Transverse colon (tissue), 4 donors: ENCODE data around the gene DNAJC22. TPM values are rescaled to one million over a fixed set of nuclear protein-coding genes. Genes with fewer than 3 reads are reported as not detected.

ENCODE experiments used
- DNase-seq: peaks from one replicate; pipeline ENCODE4 v3.0.0-alpha.2; 2019
- H3K27ac ChIP-seq, 4 donors: fragments of 200-600 bp; sonication (generic); 2 replicates each; pipeline ENCODE4 v1.5.1; 2016 to 2018; ENCODE audit warnings: inconsistent platforms in 4 of 4
- H3K27me3 ChIP-seq: fragments of 200-600 bp; sonication (generic); 2 replicates; pipeline ENCODE4 v1.5.1; 2017; ENCODE audit warnings: inconsistent platforms
- H3K36me3 ChIP-seq, 4 donors: fragments of 200-600 bp; sonication (generic); 2 replicates each; pipeline ENCODE4 v1.5.1; 2017 to 2019; ENCODE audit warnings: inconsistent platforms in 4 of 4
- H3K4me1 ChIP-seq, 4 donors: fragments of 200-600 bp; sonication (generic); 2 replicates each; pipeline ENCODE4 v1.5.1; 2017 to 2020; ENCODE audit warnings: inconsistent platforms in 4 of 4
- H3K4me3 ChIP-seq, 4 donors: fragments of 200-600 bp; sonication (generic); 1 replicate in 1 of 4; 2 replicates in 3 of 4; pipeline versions ENCODE4 v1.5.1 to v1.6.1; 2017 to 2019; ENCODE audit warnings: inconsistent platforms in 4 of 4
- H3K9me3 ChIP-seq, 2 donors: fragments of 200-600 bp; sonication (generic); 2 replicates each; pipeline ENCODE4 v1.5.1; 2017 to 2019; ENCODE audit warnings: inconsistent platforms in 2 of 2
- EP300 ChIP-seq: sonication (generic); formaldehyde crosslinking; IDR thresholded peaks from one replicate; pipeline ENCODE4 v1.6.1; 2017; ENCODE audit warnings: antibody characterized with exemption, low read depth
- POLR2A ChIP-seq: fragments of 450-650 bp; IDR thresholded peaks from one replicate; pipeline ENCODE4 v1.6.1; 2016; ENCODE audit warnings: antibody characterized with exemption, mild to moderate bottlenecking, moderate library complexity
- POLR2AphosphoS5 ChIP-seq, 3 donors: sonication (generic); formaldehyde crosslinking; IDR thresholded peaks; one replicate each; pipeline ENCODE4 v1.6.1; 2016; ENCODE audit warnings: antibody characterized with exemption in 3 of 3
- WGBS, 2 donors: methylation state at CpG; one replicate each; pipeline ENCODE4 v1.1.5; 2018; ENCODE audit warnings: low coverage in 1 of 2; 5-methylcytosine and 5-hydroxymethylcytosine counted together
- in situ Hi-C, 4 donors: fragments of 200-750 bp; cut with MboI; loops; one replicate each; pipeline versions ENCODE4 v1.15.0 to v1.15.1; 2017; ENCODE audit warnings: low sequenced_read_pairs in 3 of 4, low pct_ligation_motif_present in 1 of 4, low pct_unique_long_range_greater_than_20kb in 1 of 4
- intact Hi-C: fragments of 100-400 bp; cut with DNase I; formaldehyde crosslinking; loops from one replicate; pipeline ENCODE4 v1.15.1; 2023; ENCODE audit warnings: low total_unique reads
- total RNA-seq, 4 donors: library from RNA; depleted of rRNA; stranded (reverse); fragments of >200 nt; gene quantifications; one replicate each; pipeline ENCODE4 v1.1.0, GENCODE V29; 2016
- TF ChIP-seq, protein P1 (sequence below), 5 experiments: fragments of 200-600 bp in 3 of 5; fragments of 450-650 bp in 2 of 5; sonication (generic) in 3 of 5; IDR thresholded peaks; 1 replicate in 2 of 5; 2 replicates in 3 of 5; pipeline ENCODE4 v1.5.1; 2016 to 2017; ENCODE audit warnings: antibody characterized with exemption in 5 of 5, inconsistent platforms in 3 of 5, mild to moderate bottlenecking in 2 of 5, moderate library complexity in 1 of 5

Gene DNAJC22
- total RNA-seq, 4 donors from 2014 or later, result 25.4 to 43.8 (median 39.2) TPM

DNA sequence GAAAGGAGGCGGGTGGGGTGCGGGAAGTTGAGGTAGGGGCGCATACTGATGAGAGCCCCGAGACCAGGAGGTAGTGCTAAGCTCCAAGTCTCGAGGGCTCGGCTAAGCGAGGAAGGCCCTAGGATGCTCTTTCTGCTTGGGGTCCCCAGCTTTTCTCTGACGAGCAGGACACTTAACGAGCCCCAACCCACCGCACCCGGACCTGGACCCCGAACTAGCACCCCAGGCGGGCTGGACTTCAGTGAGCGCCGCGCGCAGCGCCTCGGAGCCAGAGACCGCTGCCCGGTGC lies 5.0 kb upstream of the DNAJC22 start:
- Histone ChIP-seq H3K36me3 (no peaks in the 10 kb centered on the region), H3K4me1 (peaks cover 26 to 60% (median 45%) of the 10 kb centered on the region in 4 donors), H3K9me3 (no peaks in the 10 kb centered on the region), H3K4me3 (peak overlapping the region in 3 of 4 donors; percentile 34 to 56 (median 42)), H3K27ac (no peak overlapping the region), H3K27me3 (peaks cover 77% of the 10 kb centered on the region)
- DNase-seq, result no peak
- no peak for TF ChIP-seq POLR2A
- TF ChIP-seq, protein P1, sequence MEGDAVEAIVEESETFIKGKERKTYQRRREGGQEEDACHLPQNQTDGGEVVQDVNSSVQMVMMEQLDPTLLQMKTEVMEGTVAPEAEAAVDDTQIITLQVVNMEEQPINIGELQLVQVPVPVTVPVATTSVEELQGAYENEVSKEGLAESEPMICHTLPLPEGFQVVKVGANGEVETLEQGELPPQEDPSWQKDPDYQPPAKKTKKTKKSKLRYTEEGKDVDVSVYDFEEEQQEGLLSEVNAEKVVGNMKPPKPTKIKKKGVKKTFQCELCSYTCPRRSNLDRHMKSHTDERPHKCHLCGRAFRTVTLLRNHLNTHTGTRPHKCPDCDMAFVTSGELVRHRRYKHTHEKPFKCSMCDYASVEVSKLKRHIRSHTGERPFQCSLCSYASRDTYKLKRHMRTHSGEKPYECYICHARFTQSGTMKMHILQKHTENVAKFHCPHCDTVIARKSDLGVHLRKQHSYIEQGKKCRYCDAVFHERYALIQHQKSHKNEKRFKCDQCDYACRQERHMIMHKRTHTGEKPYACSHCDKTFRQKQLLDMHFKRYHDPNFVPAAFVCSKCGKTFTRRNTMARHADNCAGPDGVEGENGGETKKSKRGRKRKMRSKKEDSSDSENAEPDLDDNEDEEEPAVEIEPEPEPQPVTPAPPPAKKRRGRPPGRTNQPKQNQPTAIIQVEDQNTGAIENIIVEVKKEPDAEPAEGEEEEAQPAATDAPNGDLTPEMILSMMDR (IDR thresholded peaks at IDR 0.05), result no peak
- TF ChIP-seq EP300, result no peak
- TF ChIP-seq POLR2AphosphoS5 (IDR thresholded peaks at IDR 0.05), result no peak
- intact Hi-C loops, result loop anchor here (5.0 kb wide), 1 partner anchor 49 kb away; no protein-coding TSS in a partner anchor
- in situ Hi-C loops, result loop anchor here in 1 of 4 donors (10.0 kb wide), 1 partner anchor 173 kb away; no protein-coding TSS in a partner anchor
- WGBS, 2 donors, result 17 to 46% methylated on average over 6 to 21 of the region's 21 CpGs

DNA sequence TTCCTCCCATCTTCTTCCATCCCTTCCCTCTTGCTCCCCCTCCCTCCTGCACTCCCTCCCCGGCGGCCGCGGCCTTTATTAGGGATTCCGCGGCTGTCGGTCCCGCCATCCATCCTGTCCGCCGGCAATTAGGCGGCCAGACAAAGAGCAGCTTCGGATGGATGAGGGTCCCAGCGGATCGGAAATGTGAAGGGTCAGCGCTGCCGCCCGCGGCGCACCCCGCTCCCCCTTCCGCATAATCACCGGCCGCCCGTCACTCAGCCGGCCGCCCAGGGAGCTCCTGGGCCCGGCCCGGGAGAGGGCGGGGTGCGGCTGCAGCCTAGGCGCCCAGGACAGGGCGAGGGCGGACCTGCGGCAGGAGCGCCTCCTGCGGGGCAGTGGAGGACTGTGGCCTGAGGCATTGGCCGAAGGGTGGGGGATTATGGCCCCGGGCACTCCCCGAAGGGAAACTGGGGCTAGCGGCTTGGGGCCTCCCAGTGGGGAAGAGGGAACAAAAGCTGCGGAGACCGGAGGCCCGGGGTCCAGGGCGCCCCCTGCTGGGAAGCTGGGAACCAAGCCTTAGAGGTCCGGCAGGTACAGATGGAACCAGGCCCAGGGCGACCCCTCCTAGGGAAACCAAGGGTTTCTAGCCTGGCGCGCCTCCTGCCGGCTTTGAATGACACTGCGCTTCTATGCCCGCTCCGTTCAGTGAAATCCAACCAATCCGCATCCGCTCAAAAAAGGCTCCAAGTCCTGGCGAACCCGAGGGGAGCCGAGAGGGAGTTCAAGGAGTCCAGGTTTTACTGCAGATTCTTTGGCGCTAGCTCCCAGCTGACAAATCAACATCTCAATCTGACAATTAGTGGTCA lies 4.4 kb upstream of the DNAJC22 start:
- no peak for TF ChIP-seq POLR2A
- no peak for TF ChIP-seq POLR2AphosphoS5 (IDR thresholded peaks at IDR 0.05)
- TF ChIP-seq EP300, result no peak
- TF ChIP-seq, protein P1 (IDR thresholded peaks at IDR 0.05), result peak; percentile 84 to 89 (median 86)
- no peaks in the 10 kb centered on the region for H3K9me3 ChIP-seq
- H3K36me3 ChIP-seq, result no peaks in the 10 kb centered on the region
- peak overlapping the region in 3 of 4 donors; percentile 34 to 56 (median 42) for H3K4me3 ChIP-seq
- peaks cover 29 to 60% (median 46%) of the 10 kb centered on the region in 4 donors for H3K4me1 ChIP-seq
- intact Hi-C loops (loop anchor here (5.0 kb wide), 1 partner anchor 50 kb away; no protein-coding TSS in a partner anchor), in situ Hi-C loops (loop anchor here in 1 of 4 donors (10.0 kb wide), 1 partner anchor 173 kb away; no protein-coding TSS in a partner anchor)
- peak overlapping the region in 1 of 4 donors; percentile 14 for H3K27ac ChIP-seq
- WGBS, 2 donors, result 0% methylated on average over 46 of the region's 58 CpGs; no CpG with 5 or more reads in 1 of the 2 donors
- H3K27me3 ChIP-seq, result peaks cover 77% of the 10 kb centered on the region
- peak; percentile 88 for DNase-seq

DNA sequence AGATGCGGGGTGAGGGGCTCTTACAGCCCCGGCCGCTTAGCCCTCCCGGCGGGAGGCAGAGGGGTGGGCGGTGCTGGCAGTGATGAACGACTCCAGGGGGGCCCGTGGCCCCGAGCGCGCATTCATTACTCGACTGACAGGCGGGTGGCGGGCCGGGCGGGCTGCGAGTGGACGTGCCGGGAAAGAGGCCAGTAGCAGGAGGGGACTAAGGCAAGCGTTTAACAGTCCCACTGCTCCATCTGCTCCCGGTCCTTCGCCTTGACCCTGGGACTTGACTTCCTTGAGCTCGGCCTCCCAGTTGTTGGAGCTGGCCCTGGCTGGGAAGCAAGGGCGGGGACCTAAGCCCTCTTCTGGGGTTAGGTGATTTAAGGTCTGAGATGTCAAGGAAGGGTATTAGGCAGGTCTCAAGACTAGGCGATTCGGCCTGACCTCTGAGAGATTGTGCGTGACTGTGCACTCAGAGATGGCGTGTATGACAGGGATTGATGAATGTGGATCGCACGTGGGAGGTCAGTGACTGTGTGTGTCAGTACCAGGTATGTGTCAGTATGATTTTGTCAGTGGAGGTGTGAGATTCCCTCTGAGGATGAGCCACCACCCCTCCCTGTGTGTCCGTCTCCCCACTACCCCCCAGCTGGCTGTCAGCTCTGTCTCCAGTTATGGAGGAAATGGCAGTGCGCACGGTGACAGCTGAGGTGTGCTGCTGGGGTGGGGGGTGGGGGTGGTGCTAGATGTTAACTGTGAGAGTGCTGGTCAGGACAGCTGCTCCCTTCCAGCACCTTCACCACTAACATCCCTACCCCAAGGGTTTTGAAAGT lies 3.6 kb upstream of the DNAJC22 start:
- no peak for DNase-seq
- peak overlapping the region in 3 of 4 donors; percentile 34 to 56 (median 42) for H3K4me3 ChIP-seq
- H3K4me1 ChIP-seq, result peaks cover 38 to 66% (median 51%) of the 10 kb centered on the region in 4 donors
- no peak overlapping the region for H3K27ac ChIP-seq
- 5% methylated on average over 31 of the region's 33 CpGs; no CpG with 5 or more reads in 1 of the 2 donors for WGBS, 2 donors
- in situ Hi-C loops (loop anchor here in 1 of 4 donors (10.0 kb wide), 1 partner anchor 172 kb away; no protein-coding TSS in a partner anchor), intact Hi-C loops (loop anchor here (5.0 kb wide), 1 partner anchor 51 kb away; no protein-coding TSS in a partner anchor)
- H3K36me3 ChIP-seq, result no peaks in the 10 kb centered on the region
- peaks cover 78% of the 10 kb centered on the region for H3K27me3 ChIP-seq
- no peaks in the 10 kb centered on the region for H3K9me3 ChIP-seq
- TF ChIP-seq POLR2AphosphoS5 (IDR thresholded peaks at IDR 0.05), result no peak
- TF ChIP-seq EP300, result no peak
- TF ChIP-seq POLR2A, result no peak
- TF ChIP-seq, protein P1 (IDR thresholded peaks at IDR 0.05), result no peak
